ENCODE measurements around the gene SPACA4.
A peak's percentile ranks its signal among the peaks of the same experiment; 100 is the strongest.
"Not testable (repeated sequence)": the region's sequence is repeated elsewhere in the genome, so short reads cannot be mapped to it uniquely, and the experiment has no call there.

The SPACA4 gene, protein sequence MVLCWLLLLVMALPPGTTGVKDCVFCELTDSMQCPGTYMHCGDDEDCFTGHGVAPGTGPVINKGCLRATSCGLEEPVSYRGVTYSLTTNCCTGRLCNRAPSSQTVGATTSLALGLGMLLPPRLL

GRCh38 chr19:48606463-48607358 is at the start of gene SPACA4:
SPACA4 (plus strand) TSS chr19:48606742; CDS start chr19:48606979, 237 bp downstream.
- DNase-seq (ENCODE audit: low read depth in 2 of 2) = no peak

DNA sequence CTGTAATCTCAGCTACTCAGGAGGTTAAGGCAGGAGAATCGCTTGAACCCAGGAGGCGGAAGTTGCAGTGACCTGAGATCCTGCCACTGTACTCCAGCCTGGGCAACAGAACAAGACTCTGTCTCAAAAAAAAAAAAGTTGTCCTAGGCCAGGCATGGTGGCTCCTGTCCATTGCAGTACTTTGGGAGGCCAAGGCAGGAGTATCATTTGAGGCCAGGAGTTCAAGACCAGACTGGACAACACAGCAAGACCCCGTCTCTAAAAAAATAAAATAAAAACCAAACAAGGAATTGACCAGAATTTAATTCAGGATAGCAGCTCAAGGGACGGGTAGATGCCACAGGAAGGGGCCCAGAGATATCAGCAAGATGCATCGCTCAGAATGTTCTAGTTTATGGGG is 49.7 kb upstream of the SPACA4 start:
- no peak for DNase-seq (ENCODE audit: low read depth in 2 of 2)

DNA sequence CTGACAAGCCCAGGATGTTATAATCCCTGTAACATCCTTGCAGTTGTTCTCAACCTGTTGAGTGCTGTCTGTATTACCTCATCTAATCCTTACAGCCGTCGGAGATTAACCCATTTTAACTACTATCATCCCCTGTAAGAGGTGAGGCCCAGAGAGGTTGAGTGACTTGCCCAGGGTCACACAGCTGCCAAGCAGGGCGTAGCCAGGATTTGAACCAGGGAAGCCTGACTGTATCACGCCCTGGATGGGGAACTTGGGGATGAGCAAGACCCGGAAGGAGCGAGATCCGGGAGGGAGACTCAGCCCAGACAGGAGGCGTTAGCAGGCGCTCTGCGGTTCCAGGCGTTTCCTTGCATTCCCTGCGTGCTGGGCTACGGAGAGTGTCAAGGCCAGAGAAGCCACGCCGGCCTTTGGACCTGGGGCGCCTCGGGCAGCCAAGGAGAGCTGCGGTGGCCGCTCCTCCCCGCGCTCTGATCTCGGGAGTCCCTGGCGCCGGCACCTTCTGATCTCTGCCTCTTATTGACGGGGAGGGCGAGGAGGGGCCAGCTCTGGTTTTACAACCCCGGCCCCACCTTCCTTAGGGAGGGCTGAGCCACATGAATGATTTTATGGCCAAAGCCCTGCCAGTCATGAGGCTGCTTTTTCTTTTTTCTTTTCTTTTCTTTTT is 48.4 kb upstream of the SPACA4 start:
- DNase-seq (ENCODE audit: low read depth in 2 of 2) = no peak

DNA sequence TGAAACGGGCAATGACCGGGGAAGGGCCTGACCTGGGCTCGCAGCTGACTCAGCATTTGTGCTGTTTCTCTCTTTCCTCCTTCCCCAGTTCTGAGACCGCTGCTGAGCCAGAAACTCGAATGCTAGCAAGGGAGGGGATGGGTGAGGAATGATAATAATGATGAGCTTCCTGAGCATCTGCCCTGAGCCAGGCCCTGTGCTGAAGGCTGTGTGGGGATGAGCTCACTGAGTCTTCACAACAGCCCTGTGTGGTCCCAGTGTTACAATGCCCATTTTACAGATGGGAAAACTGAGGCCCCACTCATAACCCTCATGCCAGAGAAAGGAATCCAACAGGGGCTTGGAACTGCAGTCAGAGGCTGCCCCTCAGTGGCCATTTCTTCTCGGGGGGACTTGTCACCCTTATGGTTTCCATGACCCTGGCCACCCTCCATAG is 46.4 kb upstream of the SPACA4 start:
- DNase-seq (ENCODE audit: low read depth in 2 of 2) = no peak

DNA sequence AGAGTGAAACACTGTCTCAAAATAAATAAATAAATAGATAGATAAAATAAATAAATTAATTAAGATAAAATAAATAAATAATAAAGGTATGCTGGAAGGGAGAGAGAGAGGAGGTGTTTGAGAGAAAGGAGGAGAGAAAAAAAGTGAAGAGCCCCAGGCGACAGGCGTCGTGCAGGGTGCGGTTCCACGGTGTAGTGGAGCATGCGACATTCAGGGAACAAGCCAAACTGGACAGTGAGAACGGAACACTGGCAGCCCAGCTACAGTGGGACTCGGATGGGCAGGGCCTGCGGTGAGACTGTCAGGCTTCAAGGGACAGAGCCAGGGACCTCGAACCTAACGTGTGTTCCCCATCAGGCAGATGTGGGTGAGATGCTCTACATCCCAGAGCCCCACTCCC is 45.1 kb upstream of the SPACA4 start:
- no peak for DNase-seq (ENCODE audit: low read depth in 2 of 2)

DNA sequence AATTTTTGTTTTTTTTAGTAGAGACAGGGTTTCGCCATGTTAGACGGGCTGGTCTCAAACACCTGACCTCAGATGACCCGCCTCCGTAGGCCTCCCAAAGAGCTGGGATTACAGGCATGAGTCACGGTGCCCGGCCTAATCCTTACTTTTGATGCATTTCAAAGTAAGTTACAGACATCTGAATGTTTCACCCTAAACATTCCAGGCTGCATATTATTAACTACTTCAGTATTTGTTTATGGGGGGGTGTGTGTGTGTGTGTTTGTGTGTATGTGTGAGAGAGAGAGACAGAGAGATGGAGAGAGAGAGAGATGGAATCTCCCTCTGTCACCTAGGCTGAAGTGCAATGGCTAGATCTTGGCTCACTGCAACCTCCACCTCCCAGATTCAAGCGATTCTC is 41.5 kb upstream of the SPACA4 start:
- no peak for DNase-seq (ENCODE audit: low read depth in 2 of 2)

GRCh38 chr19:48568345-48568886 is 38.1 kb upstream of the SPACA4 start:
- no peak for DNase-seq (ENCODE audit: low read depth in 2 of 2)

DNA sequence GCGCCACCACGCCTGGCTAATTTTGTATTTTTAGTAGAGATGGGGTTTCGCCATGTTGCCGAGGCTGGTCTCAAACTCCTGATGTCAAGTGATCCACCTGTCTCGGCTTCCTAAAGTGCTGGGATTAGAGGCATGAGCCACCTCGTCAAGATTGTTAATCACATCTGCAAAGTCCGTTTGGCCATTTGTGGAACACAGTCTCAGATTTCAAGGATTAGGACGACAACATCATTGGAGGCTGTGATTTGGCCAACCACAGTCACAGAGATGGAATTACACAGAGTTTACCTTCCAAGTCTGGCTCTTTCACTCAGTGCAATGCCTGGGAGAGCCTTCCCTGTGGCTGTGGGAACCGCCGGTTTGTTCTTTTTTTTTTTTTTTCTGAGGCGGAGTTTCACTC is 36.7 kb upstream of the SPACA4 start:
- no peak for DNase-seq (ENCODE audit: low read depth in 2 of 2)

- DNase-seq (ENCODE audit: low read depth in 2 of 2) = no peak
These were observed 35.0 kb upstream of the SPACA4 start for GRCh38 chr19:48571378-48572162.

- DNase-seq (ENCODE audit: low read depth in 2 of 2) = no peak
These were observed 33.4 kb upstream of the SPACA4 start for GRCh38 chr19:48573163-48573505.

GRCh38 chr19:48575931-48576622 is 30.5 kb upstream of the SPACA4 start:
- DNase-seq (ENCODE audit: low read depth in 2 of 2) = no peak

DNA sequence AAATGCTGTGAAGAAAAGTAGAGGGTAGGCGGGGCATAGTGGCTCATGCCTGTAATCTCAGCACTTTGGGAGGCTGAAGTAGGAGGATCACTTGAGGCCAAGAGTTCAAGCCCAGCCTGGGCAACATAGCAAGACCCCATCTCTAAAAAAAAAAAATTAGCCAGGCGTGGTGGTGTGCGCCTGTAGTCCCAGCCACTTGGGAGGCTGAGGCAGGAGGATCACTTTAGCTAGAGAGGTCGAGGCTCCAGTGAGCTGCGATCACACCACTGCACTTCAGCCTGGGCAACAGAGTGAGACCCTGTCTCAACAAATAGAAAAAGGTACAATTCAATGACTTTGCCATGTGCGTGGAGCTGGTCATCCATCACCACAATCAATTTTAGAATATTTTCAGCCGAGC is 28.6 kb upstream of the SPACA4 start:
- not testable (repeated sequence) for DNase-seq (ENCODE audit: low read depth in 2 of 2)

DNA sequence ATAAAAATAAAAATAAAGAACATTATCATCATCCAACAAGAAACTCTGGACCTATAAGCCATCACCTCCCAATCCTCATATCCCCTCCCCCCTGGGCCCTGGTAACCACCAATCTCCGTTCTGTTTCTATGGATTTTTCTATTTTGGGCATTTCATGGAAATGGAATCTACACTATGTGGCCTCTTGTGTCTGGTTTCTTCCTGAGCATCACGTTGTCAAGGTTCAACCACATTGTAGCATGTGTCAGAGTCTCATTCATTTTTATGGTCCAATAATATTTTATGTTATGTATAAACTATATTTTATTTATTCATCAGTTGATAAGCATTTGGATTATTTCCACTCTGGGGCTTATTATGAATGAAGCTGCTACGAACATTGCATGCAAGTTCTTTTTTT is 27.7 kb upstream of the SPACA4 start:
- DNase-seq (ENCODE audit: low read depth in 2 of 2) = no peak

- no peak for DNase-seq (ENCODE audit: low read depth in 2 of 2)
These were observed 24.4 kb upstream of the SPACA4 start for GRCh38 chr19:48582168-48582567.

- DNase-seq (ENCODE audit: low read depth in 2 of 2) = no peak
These were observed 19.2 kb upstream of the SPACA4 start for GRCh38 chr19:48587387-48587786.

DNA sequence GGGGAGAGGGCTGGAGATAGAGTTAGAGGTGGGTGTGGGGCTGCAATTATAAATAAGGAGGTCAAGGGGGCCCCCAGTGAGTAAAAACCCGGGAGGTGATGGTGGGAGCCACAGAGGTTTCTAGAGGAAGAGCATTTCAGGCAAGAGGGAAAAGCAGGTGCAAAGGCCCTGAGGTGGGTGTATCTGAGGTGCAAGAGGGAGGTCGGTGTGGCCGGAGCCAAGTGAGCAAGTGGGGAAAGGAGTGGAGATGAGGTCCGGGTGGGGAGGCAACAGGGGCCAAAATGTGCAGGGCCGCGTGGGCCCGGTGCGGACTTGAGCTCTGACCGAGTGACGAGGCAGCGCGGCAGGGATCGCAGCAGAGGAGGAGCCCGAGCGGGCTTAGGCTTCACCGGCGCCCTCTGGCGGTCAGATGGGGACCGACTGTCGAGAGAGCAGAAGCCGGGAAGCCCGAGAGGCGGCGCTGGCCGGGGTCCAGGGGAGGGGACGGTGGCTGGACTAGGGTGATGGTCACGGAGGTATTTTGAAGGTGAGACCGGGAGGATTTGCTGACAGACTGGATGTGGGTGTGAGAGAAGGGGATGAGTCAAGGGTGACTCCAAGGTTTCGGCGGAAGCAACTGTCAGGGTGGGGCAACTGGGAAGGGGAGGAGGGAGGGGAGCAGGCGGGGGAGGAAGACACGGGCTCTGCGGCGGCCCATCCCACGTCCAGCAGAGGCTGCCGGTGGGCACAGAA is 17.7 kb upstream of the SPACA4 start:
- DNase-seq (ENCODE audit: low read depth in 2 of 2) = peak; percentile 76 to 86

GRCh38 chr19:48591021-48591420 is 15.5 kb upstream of the SPACA4 start:
- no peak for DNase-seq (ENCODE audit: low read depth in 2 of 2)

GRCh38 chr19:48595171-48595570 is 11.4 kb upstream of the SPACA4 start:
- no peak for DNase-seq (ENCODE audit: low read depth in 2 of 2)

DNA sequence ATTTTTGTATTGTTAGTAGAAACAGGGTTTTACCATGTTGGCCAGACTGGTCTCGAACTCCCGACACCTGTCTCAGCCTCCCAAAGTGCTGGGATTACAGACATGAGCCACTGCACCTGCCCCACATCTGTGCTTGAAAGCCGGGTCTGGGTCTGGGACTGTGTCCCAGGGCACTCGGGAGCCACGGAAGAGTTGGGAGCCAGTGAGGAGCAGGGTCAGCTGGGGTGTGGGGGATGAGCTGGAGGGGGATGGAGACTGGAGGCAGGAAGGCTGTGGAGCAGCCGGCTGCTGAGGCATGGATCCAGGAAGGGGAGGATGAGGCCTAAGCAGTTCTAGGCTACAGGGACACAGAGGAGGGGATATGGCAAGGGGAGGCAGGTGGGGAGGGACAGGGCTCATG is 10.7 kb upstream of the SPACA4 start:
- no peak for DNase-seq (ENCODE audit: low read depth in 2 of 2)

GRCh38 chr19:48596237-48596636 is 10.3 kb upstream of the SPACA4 start:
- DNase-seq (ENCODE audit: low read depth in 2 of 2) = no peak
